Islet of Langerhans (tissue), 1 donor: ENCODE data around the gene C17orf75.
"Not testable (repeated sequence)": the region's sequence is repeated elsewhere in the genome, so short reads cannot be mapped to it uniquely, and the experiment has no call there.

Source experiments
- FAIRE-seq: peaks from one replicate; lab custom pipeline; 2011; peaks lifted over from hg19 to GRCh38; lab: Jason Lieb, UNC

Gene C17orf75

GRCh38 chr17:32342603-32343325, 791 bp upstream of the C17orf75 start:
- FAIRE-seq: no peak

- FAIRE-seq: no peak
These were observed 674 bp downstream of the C17orf75 start for GRCh38 chr17:32341141-32341856.

GRCh38 chr17:32335687-32336086, 6.3 kb downstream of the C17orf75 start:
- no peak for FAIRE-seq

- FAIRE-seq: no peak
These were observed 6.9 kb downstream of the C17orf75 start for GRCh38 chr17:32335046-32335445.

- FAIRE-seq: no peak
These were observed 8.8 kb downstream of the C17orf75 start for GRCh38 chr17:32333187-32333586.

GRCh38 chr17:32331243-32332040, 10.5 kb downstream of the C17orf75 start:
- no peak for FAIRE-seq

GRCh38 chr17:32330147-32330546, 11.8 kb downstream of the C17orf75 start:
- no peak for FAIRE-seq

- no peak for FAIRE-seq
These were observed 14.1 kb downstream of the C17orf75 start for GRCh38 chr17:32327911-32328310.

GRCh38 chr17:32323811-32324491, 18.0 kb downstream of the C17orf75 start:
- no peak for FAIRE-seq

- no peak for FAIRE-seq
These were observed 18.9 kb downstream of the C17orf75 start for GRCh38 chr17:32323046-32323445.

- FAIRE-seq: no peak
These were observed 21.1 kb downstream of the C17orf75 start for GRCh38 chr17:32320847-32321246.

GRCh38 chr17:32320080-32320479, 21.9 kb downstream of the C17orf75 start:
- not testable (repeated sequence) for FAIRE-seq

GRCh38 chr17:32319548-32319905, 22.4 kb downstream of the C17orf75 start:
- no peak for FAIRE-seq

- no peak for FAIRE-seq
These were observed 23.9 kb downstream of the C17orf75 start for GRCh38 chr17:32318071-32318470.

- FAIRE-seq: no peak
These were observed 24.6 kb downstream of the C17orf75 start for GRCh38 chr17:32317353-32317752.

- FAIRE-seq: not testable (repeated sequence)
These were observed 25.3 kb downstream of the C17orf75 start for GRCh38 chr17:32316653-32317052.

GRCh38 chr17:32315171-32315570, 26.8 kb downstream of the C17orf75 start:
- no peak for FAIRE-seq

- no peak for FAIRE-seq
These were observed 27.3 kb downstream of the C17orf75 start for GRCh38 chr17:32314636-32315035.

GRCh38 chr17:32311028-32311536, 30.9 kb downstream of the C17orf75 start:
- FAIRE-seq: no peak

GRCh38 chr17:32307658-32308057, 34.3 kb downstream of the C17orf75 start:
- FAIRE-seq: no peak

- FAIRE-seq: no peak
These were observed 36.9 kb downstream of the C17orf75 start for GRCh38 chr17:32305049-32305448.

- FAIRE-seq: no peak
These were observed 38.1 kb downstream of the C17orf75 start for GRCh38 chr17:32303781-32304288.
